Testis (tissue), 3 donors: ENCODE results near the gene HOXA1. TPM values are rescaled to one million over a fixed set of nuclear protein-coding genes. Genes with fewer than 3 reads are reported as not detected.

ENCODE experiments used
- DNase-seq: peaks from one replicate; pipeline ENCODE4 v3.0.0-alpha.2; 2019
- H3K27ac ChIP-seq, 2 donors: fragments of 200-600 bp; sonication (generic); one replicate each; pipeline ENCODE4 v1.5.1; 2019
- H3K27me3 ChIP-seq: fragments of 200-600 bp; sonication (generic); one replicate; pipeline ENCODE4 v1.5.1; 2019
- H3K36me3 ChIP-seq: fragments of 200-600 bp; sonication (generic); one replicate; pipeline ENCODE4 v1.5.1; 2017; ENCODE audit warnings: low read depth; ENCODE audit errors: missing control alignments
- H3K4me1 ChIP-seq: fragments of 200-600 bp; sonication (generic); one replicate; pipeline ENCODE4 v1.5.1; 2019
- H3K4me3 ChIP-seq, 2 donors: fragments of 200-600 bp; sonication (generic); one replicate each; pipeline ENCODE4 v1.5.1; 2017 to 2019
- H3K9me3 ChIP-seq: fragments of 200-600 bp; sonication (generic); one replicate; pipeline ENCODE4 v1.5.1; 2017
- CTCF ChIP-seq, 3 experiments: fragments of 450-650 bp in 2 of 3; fragments of 200-600 bp in 1 of 3; sonication (generic) in 1 of 3; IDR thresholded peaks; one replicate each; pipeline ENCODE4 v1.5.1; 2016 to 2019; ENCODE audit warnings: antibody characterized with exemption in 3 of 3, mild to moderate bottlenecking in 2 of 3, moderate library complexity in 1 of 3
- POLR2A ChIP-seq: fragments of 450-650 bp; IDR thresholded peaks from one replicate; pipeline ENCODE4 v1.6.1; 2017; ENCODE audit warnings: antibody characterized with exemption, mild to moderate bottlenecking, moderate library complexity
- WGBS, 2 donors: methylation state at CpG; one replicate each; pipeline ENCODE4 v1.1.5; 2018; 5-methylcytosine and 5-hydroxymethylcytosine counted together
- intact Hi-C: fragments of 100-400 bp; cut with DNase I; formaldehyde crosslinking; loops from one replicate; pipeline ENCODE4 v1.15.1; 2023; ENCODE audit warnings: low total_unique reads
- polyA plus RNA-seq: library from polyadenylated mRNA; stranded (reverse); fragments of 350-450 nt; fragmentation: Illumina TruSeq; extraction: RNeasy Lipid Tissue Mini Kit (QIAGEN cat#74804); gene quantifications from one replicate; pipeline ENCODE4 v1.2.3, GENCODE V29; 2014; ENCODE audit warnings: low read depth, low replicate concordance; ENCODE audit not compliant: insufficient read depth
- total RNA-seq, 2 donors: library from RNA; depleted of rRNA; stranded (reverse); fragments of >200 nt; gene quantifications; one replicate each; pipeline ENCODE4 v1.2.3, GENCODE V29; 2016

Gene HOXA1
- total and polyA plus RNA-seq, 3 donors from 2014 or later: 0.16 to 0.79 (median 0.37) TPM

- 31 to 42% methylated on average over 6 of the region's 6 CpGs for WGBS, 2 donors
- H3K4me3 ChIP-seq: no peak overlapping the region
- no peaks in the 10 kb centered on the region for H3K9me3 ChIP-seq
- intact Hi-C loops: no loop called here
- no peaks in the 10 kb centered on the region for H3K36me3 ChIP-seq
- no peaks in the 10 kb centered on the region for H3K4me1 ChIP-seq
- H3K27ac ChIP-seq: no peak overlapping the region
- DNase-seq: no peak
- H3K27me3 ChIP-seq: no peaks in the 10 kb centered on the region
- TF ChIP-seq CTCF (IDR thresholded peaks at IDR 0.05) (no peak), POLR2A (no peak)
These were observed 19.1 kb upstream of the HOXA1 start for GRCh38 chr7:27114881-27115220.

- Histone ChIP-seq H3K27me3 (no peaks in the 10 kb centered on the region), H3K9me3 (no peaks in the 10 kb centered on the region), H3K27ac (no peak overlapping the region), H3K4me3 (peak overlapping the region in 1 of 2 donors; percentile 48), H3K4me1 (no peaks in the 10 kb centered on the region), H3K36me3 (no peaks in the 10 kb centered on the region)
- 12 to 20% methylated on average over 19 to 26 of the region's 26 CpGs for WGBS, 2 donors
- no peak for DNase-seq
- intact Hi-C loops: no loop called here
- TF ChIP-seq POLR2A: no peak
- TF ChIP-seq CTCF (IDR thresholded peaks at IDR 0.05): no peak
These were observed 18.4 kb upstream of the HOXA1 start for GRCh38 chr7:27113991-27114769.

DNA sequence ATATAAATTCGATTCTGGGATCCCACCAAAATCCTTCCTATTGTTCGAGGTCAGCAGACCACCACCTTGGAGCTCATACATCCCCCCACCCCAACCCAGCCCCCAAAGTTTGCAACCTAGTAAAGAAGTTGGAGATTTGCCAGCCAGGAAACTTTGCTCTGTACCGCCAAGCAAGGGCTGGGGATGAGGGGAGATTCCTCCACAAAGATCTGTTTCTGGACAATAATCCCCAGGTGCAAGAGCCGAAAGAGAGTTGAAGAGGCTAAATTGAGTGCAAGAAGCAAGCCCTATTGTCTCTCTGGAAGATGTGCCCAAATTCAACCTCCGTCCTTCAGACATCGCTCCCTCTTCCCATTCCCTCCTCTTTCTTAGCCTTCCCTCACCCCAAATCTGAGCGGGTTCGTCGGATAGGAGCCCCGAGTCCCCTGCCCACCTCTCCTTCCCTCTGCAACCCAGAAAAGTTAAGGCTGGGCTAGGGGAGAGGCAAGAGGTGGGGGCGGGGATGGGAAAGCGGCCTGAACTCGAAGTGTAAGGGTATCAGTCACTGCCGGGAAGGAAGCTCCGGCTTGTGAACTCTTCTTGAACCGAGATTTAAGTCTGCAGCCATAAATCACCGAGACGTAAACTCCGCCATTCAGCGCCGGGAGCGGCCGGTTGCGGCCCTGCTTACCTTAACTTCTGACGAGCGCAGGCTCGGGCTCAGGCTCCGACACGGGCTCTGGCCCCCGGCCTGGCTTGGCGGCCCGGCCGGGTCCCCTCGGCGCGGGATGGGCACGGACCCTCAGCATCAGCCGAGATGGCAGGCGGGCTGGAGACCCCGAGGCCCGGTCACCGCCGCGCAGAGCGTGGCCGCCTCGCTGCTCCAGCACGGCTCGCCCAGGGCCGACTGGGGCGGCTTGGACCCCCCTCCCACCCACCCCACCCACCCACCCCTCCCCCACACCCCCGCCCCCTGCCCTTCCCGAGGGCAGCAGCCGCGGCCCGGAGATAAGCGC lies 17.5 kb upstream of the HOXA1 start:
- TF ChIP-seq CTCF (IDR thresholded peaks at IDR 0.05): no peak
- TF ChIP-seq POLR2A: no peak

GRCh38 chr7:27112361-27112760 lies 16.6 kb upstream of the HOXA1 start:
- TF ChIP-seq POLR2A (no peak), CTCF (IDR thresholded peaks at IDR 0.05) (no peak)
- Histone ChIP-seq H3K27ac (no peak overlapping the region), H3K36me3 (no peaks in the 10 kb centered on the region), H3K27me3 (no peaks in the 10 kb centered on the region), H3K4me1 (no peaks in the 10 kb centered on the region), H3K4me3 (no peak overlapping the region), H3K9me3 (no peaks in the 10 kb centered on the region)
- intact Hi-C loops: no loop called here
- DNase-seq: no peak
- WGBS, 2 donors: 55 to 62% methylated on average over 4 of the region's 4 CpGs

More for the DNA sequence above, 17.5 kb upstream of the HOXA1 start:
- DNase-seq: no peak
- H3K4me1 ChIP-seq: no peaks in the 10 kb centered on the region
- H3K27ac ChIP-seq: no peak overlapping the region
- no peaks in the 10 kb centered on the region for H3K36me3 ChIP-seq
- 10 to 16% methylated on average over 16 to 47 of the region's 57 CpGs for WGBS, 2 donors
- no peaks in the 10 kb centered on the region for H3K27me3 ChIP-seq
- intact Hi-C loops: no loop called here
- peak overlapping the region in 1 of 2 donors; percentile 48 for H3K4me3 ChIP-seq
- H3K9me3 ChIP-seq: no peaks in the 10 kb centered on the region
